HG03045 (cell line): Measurements from ENCODE around the gene ADTRP.

ENCODE experiments used
- ATAC-seq: cut with Tn5 transposase; IDR thresholded peaks from one replicate; pipeline ENCODE4 v1.9.1; 2021; ENCODE audit warnings: mild to moderate bottlenecking, moderate library complexity; ENCODE audit not compliant: unreplicated experiment

The ADTRP gene

GRCh38 chr6:11758878-11759277, 19.7 kb downstream of the ADTRP start:
- no peak for ATAC-seq

- ATAC-seq: no peak
These were observed 21.9 kb downstream of the ADTRP start for GRCh38 chr6:11756726-11757125.

- no peak for ATAC-seq
These were observed 22.3 kb downstream of the ADTRP start for GRCh38 chr6:11756292-11756691.

GRCh38 chr6:11755725-11756124, 22.9 kb downstream of the ADTRP start:
- ATAC-seq: no peak

- ATAC-seq: no peak
These were observed 23.9 kb downstream of the ADTRP start for GRCh38 chr6:11754625-11755271.

GRCh38 chr6:11753798-11754197, 24.8 kb downstream of the ADTRP start:
- no peak for ATAC-seq

GRCh38 chr6:11752360-11752759, 26.2 kb downstream of the ADTRP start:
- ATAC-seq: no peak

GRCh38 chr6:11750682-11751081, 27.9 kb downstream of the ADTRP start:
- no peak for ATAC-seq

GRCh38 chr6:11748591-11749210, 29.9 kb downstream of the ADTRP start:
- ATAC-seq: no peak

- no peak for ATAC-seq
These were observed 31.6 kb downstream of the ADTRP start for GRCh38 chr6:11747021-11747420.

GRCh38 chr6:11744753-11745152, 33.9 kb downstream of the ADTRP start:
- ATAC-seq: no peak

- no peak for ATAC-seq
These were observed 34.5 kb downstream of the ADTRP start for GRCh38 chr6:11744101-11744500.

GRCh38 chr6:11740875-11741274, 37.7 kb downstream of the ADTRP start:
- no peak for ATAC-seq

GRCh38 chr6:11738661-11739375, 39.8 kb downstream of the ADTRP start:
- no peak for ATAC-seq

GRCh38 chr6:11738234-11738633, 40.4 kb downstream of the ADTRP start:
- no peak for ATAC-seq

- no peak for ATAC-seq
These were observed 42.0 kb downstream of the ADTRP start for GRCh38 chr6:11736601-11737000.

GRCh38 chr6:11734861-11735613, 43.6 kb downstream of the ADTRP start:
- no peak for ATAC-seq

- peak; percentile 67 for ATAC-seq
These were observed 46.5 kb downstream of the ADTRP start for GRCh38 chr6:11732036-11732631.

- no peak for ATAC-seq
These were observed 47.2 kb downstream of the ADTRP start for GRCh38 chr6:11731423-11731822.

GRCh38 chr6:11730641-11731040, 48.0 kb downstream of the ADTRP start:
- ATAC-seq: peak; percentile 70

GRCh38 chr6:11729076-11729475, 49.5 kb downstream of the ADTRP start:
- no peak for ATAC-seq
